Epidermal melanocyte (primary cell): ENCODE data around the gene RPRD1A.
"Not testable (repeated sequence)": the region's sequence is repeated elsewhere in the genome, so short reads cannot be mapped to it uniquely, and the experiment has no call there.

Source experiments
- DNase-seq: peaks from one replicate; pipeline ENCODE4 v3.0.0; 2011; ENCODE audit warnings: low spot score; ENCODE audit not compliant: insufficient read length

The RPRD1A gene

GRCh38 chr18:36067055-36067957 is at the start of gene RPRD1A:
Gene RPRD1A (minus strand): TSS chr18:36067559. CDS start chr18:36067404, 155 bp downstream.
- peak; percentile 88 for DNase-seq

GRCh38 chr18:36116771-36117170 is 49.4 kb upstream of the RPRD1A start:
- not testable (repeated sequence) for DNase-seq

GRCh38 chr18:36114738-36115137 is 47.4 kb upstream of the RPRD1A start:
- no peak for DNase-seq

DNA sequence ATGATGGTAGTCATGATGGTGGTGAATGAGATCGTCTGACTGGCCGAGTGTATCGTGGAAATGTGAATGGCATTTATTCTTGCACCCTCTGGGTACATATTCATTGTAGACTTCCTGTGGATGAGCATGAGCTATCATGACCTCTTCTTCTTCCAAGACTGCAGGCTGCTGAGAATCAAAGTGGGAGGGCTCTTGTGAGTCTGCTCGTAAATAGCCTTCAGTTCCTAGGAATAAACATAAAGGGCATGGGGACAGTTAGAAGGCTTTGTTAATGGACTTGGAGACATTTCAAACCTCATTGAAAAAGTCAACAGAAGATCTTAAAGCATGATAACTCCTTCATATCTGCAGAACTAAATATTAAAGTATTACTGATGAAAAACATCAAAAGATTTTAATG is 46.9 kb upstream of the RPRD1A start:
- DNase-seq = no peak

- no peak for DNase-seq
Measured at GRCh38 chr18:36112302-36112701, 44.9 kb upstream of the RPRD1A start.

DNA sequence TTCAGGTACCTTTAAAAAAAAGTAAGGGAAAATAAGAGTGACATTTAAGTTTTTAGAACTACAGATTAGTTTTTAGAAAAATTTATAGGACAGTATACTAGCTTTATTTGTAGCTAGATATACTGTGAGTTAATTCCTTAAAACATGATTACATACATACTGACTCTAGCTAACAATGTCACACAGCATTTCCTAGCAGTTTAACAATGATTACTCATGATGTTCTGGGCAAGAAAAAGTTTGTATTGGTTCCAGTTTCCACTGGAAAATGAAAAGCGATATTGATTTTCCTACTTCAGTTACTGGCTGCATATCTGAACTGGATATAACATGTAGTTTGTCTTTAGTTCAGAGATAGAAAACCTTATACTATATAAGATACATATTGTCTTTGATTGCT is 42.4 kb upstream of the RPRD1A start:
- DNase-seq = no peak

DNA sequence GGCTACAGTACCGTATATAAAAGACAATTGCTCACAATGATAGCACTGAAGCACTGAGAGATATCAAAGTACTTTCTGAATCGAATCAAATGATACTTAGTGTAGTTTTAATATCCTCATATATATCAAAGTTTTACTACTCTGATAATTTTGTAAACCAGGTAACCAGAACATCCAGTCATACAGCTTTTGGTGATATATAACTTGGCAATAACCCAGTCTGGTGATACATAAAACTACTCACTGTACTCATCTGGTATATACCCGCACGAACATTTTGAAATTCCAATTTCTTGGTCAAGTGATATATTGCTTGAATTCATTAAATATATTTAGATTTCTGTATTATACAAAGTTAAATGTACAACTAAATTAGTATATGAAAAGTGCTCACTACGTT is 41.2 kb upstream of the RPRD1A start:
- DNase-seq = no peak

GRCh38 chr18:36108196-36108595 is 40.8 kb upstream of the RPRD1A start:
- DNase-seq = no peak

- no peak for DNase-seq
Measured at GRCh38 chr18:36107477-36107876, 40.1 kb upstream of the RPRD1A start.

DNA sequence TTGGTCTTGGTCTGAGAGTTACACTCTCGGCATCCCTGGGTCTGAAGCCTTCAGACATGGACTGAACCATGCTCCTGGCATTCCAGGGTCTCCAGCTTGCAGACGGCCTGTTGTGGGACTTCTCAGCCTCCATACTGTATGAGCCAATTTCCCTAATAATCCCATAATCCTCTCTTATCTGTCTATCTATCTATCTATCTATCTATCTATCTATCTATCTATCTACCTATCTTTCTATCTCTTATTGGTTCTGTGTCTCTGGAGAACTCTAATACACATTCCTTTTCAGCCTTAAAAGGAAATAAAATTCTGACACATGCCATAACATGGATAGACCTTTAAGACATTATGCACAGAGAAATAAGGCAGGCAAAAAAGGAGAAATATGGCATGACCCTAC is 37.4 kb upstream of the RPRD1A start:
- DNase-seq = no peak

DNA sequence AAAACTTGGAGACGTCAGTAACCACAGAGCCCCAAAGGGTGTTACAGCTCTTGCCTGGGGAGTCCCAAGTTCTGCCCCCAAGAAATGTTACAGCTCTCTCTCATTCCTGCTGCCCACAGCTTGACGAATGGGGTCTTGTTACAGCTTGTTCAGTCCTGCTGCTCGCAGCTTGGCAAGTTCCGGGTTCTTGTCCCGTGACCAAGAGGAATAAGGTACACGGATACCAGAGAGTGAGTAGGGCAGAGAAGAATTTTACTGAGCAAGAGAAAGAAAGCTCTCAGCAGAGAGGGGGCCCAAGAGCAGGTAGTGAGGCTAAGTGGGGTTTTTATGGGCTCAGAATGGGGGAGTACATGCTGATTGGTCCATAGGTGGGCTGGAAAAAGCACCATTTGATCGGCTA is 34.6 kb upstream of the RPRD1A start:
- no peak for DNase-seq

- DNase-seq = no peak
Measured at GRCh38 chr18:36099311-36099710, 32.0 kb upstream of the RPRD1A start.

GRCh38 chr18:36096955-36097354 is 29.6 kb upstream of the RPRD1A start:
- DNase-seq = no peak

DNA sequence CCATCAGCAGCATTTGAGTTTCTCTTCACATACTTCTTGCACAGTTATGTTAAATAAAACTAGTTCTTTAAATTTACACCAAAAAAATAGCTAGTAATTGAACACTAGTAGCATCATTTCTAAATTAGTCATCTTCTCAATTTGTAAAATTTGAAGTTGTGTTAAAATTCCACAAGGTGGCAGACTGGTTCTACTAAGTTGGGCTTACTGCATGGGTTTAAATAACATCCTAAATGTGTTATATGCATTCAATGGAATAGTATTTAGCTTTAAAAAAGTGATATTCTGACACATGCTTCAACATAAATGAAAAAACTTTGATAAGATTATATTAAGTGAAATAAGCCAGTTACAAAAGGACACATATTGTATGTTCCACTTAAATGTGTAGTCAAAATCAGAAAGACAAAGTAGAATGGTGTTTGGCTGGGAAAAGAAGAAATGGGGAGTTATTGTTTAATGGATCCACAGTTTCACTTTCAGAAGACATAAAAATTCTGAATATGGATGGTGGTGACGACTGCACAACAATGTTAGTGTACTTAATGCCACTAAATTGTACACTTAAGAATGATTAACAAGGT is 28.7 kb upstream of the RPRD1A start:
- peak; percentile 40 for DNase-seq

GRCh38 chr18:36094431-36094830 is 27.1 kb upstream of the RPRD1A start:
- no peak for DNase-seq

GRCh38 chr18:36092116-36092515 is 24.8 kb upstream of the RPRD1A start:
- not testable (repeated sequence) for DNase-seq

- no peak for DNase-seq
Measured at GRCh38 chr18:36089001-36089400, 21.6 kb upstream of the RPRD1A start.

DNA sequence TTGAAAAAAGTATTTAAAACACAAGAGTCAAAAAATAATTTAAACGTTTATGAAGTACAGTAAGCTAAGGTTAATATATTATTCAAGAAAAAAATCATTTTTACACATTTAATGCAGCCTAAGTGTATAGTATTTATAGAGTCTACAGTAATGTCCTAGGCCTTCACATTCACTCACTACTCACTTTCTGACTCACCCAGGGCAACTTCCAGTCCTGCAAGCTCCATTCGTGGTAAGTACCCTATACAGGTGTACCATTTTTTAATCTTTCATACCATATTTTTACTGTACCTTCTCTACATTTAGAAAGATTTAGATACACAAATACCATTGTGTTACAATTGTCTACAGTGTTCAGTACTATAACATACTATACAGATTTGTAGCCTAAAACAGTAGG is 20.9 kb upstream of the RPRD1A start:
- no peak for DNase-seq

DNA sequence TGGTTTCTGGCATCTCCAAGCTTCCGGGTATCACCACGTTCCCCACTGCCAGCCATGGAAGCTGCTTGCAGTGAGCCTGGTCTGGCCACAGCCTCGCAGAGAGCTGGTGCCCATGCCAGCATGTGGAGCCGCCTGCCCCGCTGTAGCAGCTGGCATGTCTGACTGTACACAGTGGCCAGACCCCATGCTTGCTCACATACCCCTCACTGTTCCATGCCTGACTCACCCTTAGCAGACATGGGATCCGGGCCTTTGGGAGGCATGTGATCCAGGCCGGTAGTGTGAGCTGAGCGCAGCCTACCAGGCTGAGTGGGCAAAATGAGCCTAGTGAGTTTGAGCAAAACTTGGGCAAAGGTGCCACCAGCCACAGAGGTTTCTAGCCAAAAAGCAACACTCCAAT is 18.8 kb upstream of the RPRD1A start:
- no peak for DNase-seq

DNA sequence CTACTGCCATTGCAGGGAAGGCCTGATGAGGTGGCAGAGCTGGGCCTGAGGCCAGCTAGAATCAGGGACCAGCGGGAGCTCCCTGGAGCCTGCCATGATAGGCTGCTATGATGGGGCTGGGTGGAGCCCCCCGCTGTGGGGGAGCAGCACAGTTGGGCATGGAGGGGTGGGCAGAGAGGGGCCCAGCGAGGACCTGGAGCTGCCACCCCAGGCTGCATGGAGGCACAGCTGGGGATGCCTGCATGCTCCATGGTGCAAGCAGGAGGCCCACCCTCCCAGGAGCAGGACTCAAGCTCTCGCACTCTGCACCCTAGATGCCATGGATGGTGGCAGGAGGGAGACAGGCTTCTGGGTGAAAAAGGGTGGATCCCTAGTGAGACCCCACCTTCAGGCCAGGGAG is 17.8 kb upstream of the RPRD1A start:
- DNase-seq = no peak

DNA sequence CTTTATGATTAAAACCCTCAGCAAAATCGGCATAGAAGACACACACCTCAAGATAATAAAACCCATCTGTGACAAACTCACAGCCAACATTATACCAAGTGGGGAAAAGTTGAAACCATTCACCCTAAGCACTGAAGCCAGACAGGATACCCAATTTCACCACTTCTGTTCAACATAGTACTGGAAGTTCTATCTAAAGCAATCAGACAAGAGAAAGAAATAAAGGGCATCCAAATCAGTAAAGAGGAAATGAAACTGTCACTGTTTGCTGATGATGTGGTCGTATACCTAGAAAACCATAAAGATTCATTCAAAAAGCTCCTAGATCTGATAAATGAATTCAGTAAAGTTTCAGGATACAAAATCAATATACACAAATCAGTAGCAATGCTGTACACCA is 16.4 kb upstream of the RPRD1A start:
- no peak for DNase-seq

GRCh38 chr18:36081118-36081517 is 13.8 kb upstream of the RPRD1A start:
- DNase-seq = not testable (repeated sequence)
